SK-N-SH treated with all-trans-retinoic acid at 6 μM for 48 hours (cell line): Measurements from ENCODE around the gene SLC35A3.
"Not testable (repeated sequence)": the region's sequence is repeated elsewhere in the genome, so short reads cannot be mapped to it uniquely, and the experiment has no call there.

Source experiments
- ATAC-seq: fragments of 200-7000 bp; cut with Tn5 transposase; 3 replicates; pipeline ENCODE4 v1.9.1; 2020; ENCODE audit warnings: mild to moderate bottlenecking, moderate library complexity
- ARNTL ChIP-seq: fragments of 450-650 bp; formaldehyde crosslinking; IDR thresholded peaks from 2 replicates; pipeline ENCODE4 v1.5.0; 2020; ENCODE audit warnings: low read depth, mild to moderate bottlenecking, moderate library complexity, borderline replicate concordance
- BACH2 ChIP-seq: fragments of 250-450 bp; sonication (Bioruptor Pico); IDR thresholded peaks from 2 replicates; pipeline ENCODE4 v1.9.0; 2021; ENCODE audit warnings: mild to moderate bottlenecking, borderline replicate concordance
- CREB5 ChIP-seq: fragments of 250-450 bp; sonication (Bioruptor Pico); IDR thresholded peaks from 2 replicates; pipeline ENCODE4 v1.5.1; 2020; ENCODE audit warnings: low read depth, mild to moderate bottlenecking, moderate library complexity
- CSDC2 ChIP-seq: fragments of 250-450 bp; sonication (Bioruptor Pico); IDR thresholded peaks from 2 replicates; pipeline ENCODE4 v1.5.0; 2020; ENCODE audit warnings: mild to moderate bottlenecking, moderate library complexity
- ESRRG ChIP-seq: fragments of 250-450 bp; sonication (Bioruptor Pico); IDR thresholded peaks from 2 replicates; pipeline ENCODE4 v1.6.1; 2021; ENCODE audit warnings: mild to moderate bottlenecking
- ISL1 ChIP-seq: fragments of 250-450 bp; sonication (Bioruptor Pico); IDR thresholded peaks from 2 replicates; pipeline ENCODE4 v2.1.2; 2022; ENCODE audit warnings: mild to moderate bottlenecking, moderate library complexity
- POU6F1 ChIP-seq: fragments of 250-450 bp; sonication (Bioruptor Pico); IDR thresholded peaks from 2 replicates; pipeline ENCODE4 v1.8.0; 2021; ENCODE audit warnings: low read depth, mild to moderate bottlenecking, moderate library complexity, borderline replicate concordance
- PPARA ChIP-seq: fragments of 250-450 bp; sonication (Bioruptor Pico); IDR thresholded peaks from 2 replicates; pipeline ENCODE4 v1.5.0; 2020; ENCODE audit warnings: mild to moderate bottlenecking, borderline replicate concordance
- RARB ChIP-seq: fragments of 250-450 bp; sonication (Bioruptor Pico); IDR thresholded peaks from 2 replicates; pipeline ENCODE4 v1.8.0; 2021; ENCODE audit warnings: mild to moderate bottlenecking, moderate library complexity
- SNAI2 ChIP-seq: fragments of 250-450 bp; sonication (Bioruptor Pico); IDR thresholded peaks from 2 replicates; pipeline ENCODE4 v1.5.0; 2020; ENCODE audit warnings: mild to moderate bottlenecking, moderate library complexity
- TCF4 ChIP-seq: fragments of 250-450 bp; sonication (Bioruptor Pico); IDR thresholded peaks from 2 replicates; pipeline ENCODE4 v1.8.0; 2021; ENCODE audit warnings: mild to moderate bottlenecking, moderate library complexity, borderline replicate concordance
- TOX ChIP-seq: fragments of 250-450 bp; sonication (Bioruptor Pico); IDR thresholded peaks from 2 replicates; pipeline ENCODE4 v1.8.0; 2021; ENCODE audit warnings: mild to moderate bottlenecking, moderate library complexity, borderline replicate concordance
- TSHZ2 ChIP-seq: fragments of 250-450 bp; sonication (Bioruptor Pico); IDR thresholded peaks from 2 replicates; pipeline ENCODE4 v1.5.0; 2020; ENCODE audit warnings: mild to moderate bottlenecking, moderate library complexity
- ZC3H10 ChIP-seq: fragments of 250-450 bp; sonication (Bioruptor Pico); IDR thresholded peaks from 2 replicates; pipeline ENCODE4 v1.5.1; 2021; ENCODE audit warnings: mild to moderate bottlenecking, moderate library complexity
- ZFP3 ChIP-seq: fragments of 250-450 bp; sonication (Bioruptor Pico); IDR thresholded peaks from 2 replicates; pipeline ENCODE4 v1.5.0; 2020; ENCODE audit warnings: mild to moderate bottlenecking, moderate library complexity
- ZFP30 ChIP-seq: fragments of 450-650 bp; formaldehyde crosslinking; IDR thresholded peaks from 2 replicates; pipeline ENCODE4 v1.5.0; 2022; ENCODE audit warnings: mild to moderate bottlenecking, moderate library complexity
- ZNF565 ChIP-seq: fragments of 450-650 bp; formaldehyde crosslinking; conservative IDR thresholded peaks from 2 replicates; pipeline ENCODE4 v1.5.0; 2020; ENCODE audit warnings: low read depth, mild to moderate bottlenecking, moderate library complexity
- ZNF70 ChIP-seq: fragments of 450-650 bp; formaldehyde crosslinking; IDR thresholded peaks from 2 replicates; pipeline ENCODE4 v1.5.0; 2020; ENCODE audit warnings: mild to moderate bottlenecking, moderate library complexity
- ZNF8 ChIP-seq: fragments of 450-650 bp; formaldehyde crosslinking; IDR thresholded peaks from 2 replicates; pipeline ENCODE4 v1.5.0; 2020; ENCODE audit warnings: mild to moderate bottlenecking, moderate library complexity
- TF ChIP-seq, protein P1 (sequence below): fragments of 250-450 bp; sonication (Bioruptor Pico); IDR thresholded peaks from 2 replicates; pipeline ENCODE4 v1.8.0; 2020; ENCODE audit warnings: mild to moderate bottlenecking, moderate library complexity, borderline replicate concordance

SLC35A3 gene

DNA sequence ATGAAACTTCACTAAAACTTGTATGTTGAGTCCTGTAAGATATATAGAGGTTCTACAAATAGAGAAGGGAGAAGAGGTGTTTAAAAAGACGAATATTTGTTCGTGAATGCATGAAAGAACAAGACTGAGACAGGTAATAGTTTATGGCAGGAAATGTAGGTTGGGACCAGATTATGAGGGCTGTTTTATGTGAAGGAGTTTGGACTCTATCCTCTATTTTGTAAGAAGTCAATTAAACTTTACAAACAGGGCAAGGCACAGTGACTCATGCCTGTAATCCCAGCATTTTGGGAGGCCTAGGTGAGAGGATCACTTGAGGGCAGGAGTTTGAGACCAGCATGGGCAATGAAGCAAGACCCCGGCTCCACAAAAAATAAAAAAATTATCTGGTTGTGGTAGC lies 5.7 kb downstream of the SLC35A3 start (continued):
- TF ChIP-seq POU6F1: no peak
- TF ChIP-seq ZFP3: no peak
- no peak for TF ChIP-seq PPARA
- no peak for TF ChIP-seq BACH2 (CRISPR knock-in tag)
- no peak for TF ChIP-seq SNAI2 (CRISPR knock-in tag)
- TF ChIP-seq ZNF8: no peak
- no peak for TF ChIP-seq CREB5 (CRISPR knock-in tag)
- TF ChIP-seq ZC3H10 (CRISPR knock-in tag): no peak

- not testable (repeated sequence) for ATAC-seq
Observed at GRCh38 chr1:99977326-99977725, 7.5 kb downstream of the SLC35A3 start.

DNA sequence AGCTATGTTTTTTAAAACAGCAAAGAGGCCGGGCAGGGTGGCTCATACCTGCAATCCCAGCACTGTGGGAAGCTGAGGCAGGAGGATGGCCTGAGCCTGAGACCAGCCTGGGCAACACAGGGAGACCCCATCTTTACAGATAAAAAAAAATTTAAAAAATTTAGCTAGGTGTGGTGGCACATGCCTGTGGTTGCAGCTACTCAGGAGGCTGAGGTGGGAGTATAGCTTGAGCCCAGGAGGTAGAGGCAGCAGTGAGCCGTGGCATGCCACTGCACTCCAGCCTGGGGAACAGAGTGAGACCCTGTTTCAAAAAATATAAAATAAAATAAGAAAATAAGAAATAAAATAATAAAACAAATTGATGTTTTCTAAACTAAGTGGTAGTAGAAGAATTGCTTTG lies 8.4 kb downstream of the SLC35A3 start:
- ATAC-seq: no peak
- TF ChIP-seq SNAI2 (CRISPR knock-in tag) (no peak), ESRRG (CRISPR knock-in tag) (no peak), RARB (CRISPR knock-in tag) (no peak), TOX (no peak), ZC3H10 (CRISPR knock-in tag) (no peak), CREB5 (CRISPR knock-in tag) (no peak), ISL1 (CRISPR knock-in tag) (no peak), ZNF70 (no peak), TSHZ2 (CRISPR knock-in tag) (no peak), ZNF565 (CRISPR knock-in tag) (no peak), TCF4 (no peak), BACH2 (CRISPR knock-in tag) (no peak), PPARA (no peak), CSDC2 (CRISPR knock-in tag) (no peak)
- TF ChIP-seq, protein P1, sequence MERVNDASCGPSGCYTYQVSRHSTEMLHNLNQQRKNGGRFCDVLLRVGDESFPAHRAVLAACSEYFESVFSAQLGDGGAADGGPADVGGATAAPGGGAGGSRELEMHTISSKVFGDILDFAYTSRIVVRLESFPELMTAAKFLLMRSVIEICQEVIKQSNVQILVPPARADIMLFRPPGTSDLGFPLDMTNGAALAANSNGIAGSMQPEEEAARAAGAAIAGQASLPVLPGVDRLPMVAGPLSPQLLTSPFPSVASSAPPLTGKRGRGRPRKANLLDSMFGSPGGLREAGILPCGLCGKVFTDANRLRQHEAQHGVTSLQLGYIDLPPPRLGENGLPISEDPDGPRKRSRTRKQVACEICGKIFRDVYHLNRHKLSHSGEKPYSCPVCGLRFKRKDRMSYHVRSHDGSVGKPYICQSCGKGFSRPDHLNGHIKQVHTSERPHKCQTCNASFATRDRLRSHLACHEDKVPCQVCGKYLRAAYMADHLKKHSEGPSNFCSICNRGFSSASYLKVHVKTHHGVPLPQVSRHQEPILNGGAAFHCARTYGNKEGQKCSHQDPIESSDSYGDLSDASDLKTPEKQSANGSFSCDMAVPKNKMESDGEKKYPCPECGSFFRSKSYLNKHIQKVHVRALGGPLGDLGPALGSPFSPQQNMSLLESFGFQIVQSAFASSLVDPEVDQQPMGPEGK: no peak

- no peak for ATAC-seq
- TF ChIP-seq CREB5 (CRISPR knock-in tag) (no peak), ARNTL (CRISPR knock-in tag) (no peak), ZFP30 (CRISPR knock-in tag) (no peak)
- TF ChIP-seq, all 23 proteins: peak for 0
Observed at GRCh38 chr1:99979091-99979490, 9.3 kb downstream of the SLC35A3 start.
